SJCRH30 (cell line): ENCODE data around the gene GRK5. TPM values are rescaled to one million over a fixed set of nuclear protein-coding genes. Genes with fewer than 3 reads are reported as not detected.
A peak's percentile ranks its signal among the peaks of the same experiment; 100 is the strongest.

Experiments used
- DNase-seq, 2 experiments: peaks; one replicate each; pipeline ENCODE4 v3.0.0-alpha.2; 2015 to 2020
- H3K27ac ChIP-seq: fragments of 250-450 bp; sonication (Bioruptor Pico); 2 replicates; pipeline ENCODE4 v1.5.1; 2020; ENCODE audit warnings: mild to moderate bottlenecking, moderate library complexity
- H3K27me3 ChIP-seq: fragments of 250-450 bp; sonication (Bioruptor Pico); 2 replicates; pipeline ENCODE4 v1.5.1; 2020; ENCODE audit warnings: mild to moderate bottlenecking, moderate library complexity
- H3K36me3 ChIP-seq: fragments of 250-450 bp; sonication (Bioruptor Pico); 2 replicates; pipeline ENCODE4 v1.5.1; 2020; ENCODE audit warnings: mild to moderate bottlenecking, moderate library complexity
- H3K4me1 ChIP-seq: fragments of 250-450 bp; sonication (Bioruptor Pico); 2 replicates; pipeline ENCODE4 v1.5.1; 2020; ENCODE audit warnings: mild to moderate bottlenecking, moderate library complexity
- H3K4me3 ChIP-seq: fragments of 250-450 bp; sonication (Bioruptor Pico); 2 replicates; pipeline ENCODE4 v1.5.1; 2020; ENCODE audit warnings: mild to moderate bottlenecking, moderate library complexity
- H3K9me3 ChIP-seq: fragments of 250-450 bp; sonication (Bioruptor Pico); replicated peaks from 2 replicates; pipeline ENCODE4 v1.5.1; 2020; ENCODE audit warnings: mild to moderate bottlenecking, moderate library complexity
- total RNA-seq: library from RNA; depleted of rRNA; stranded (reverse); fragments of >200 nt; shearing (Covaris generic); gene quantifications from 2 replicates; pipeline ENCODE4 v1.2.3, GENCODE V29; 2014

GRK5 gene
- total RNA-seq, 1 experiment from 2014 or later: 4.4 TPM

GRCh38 chr10:119365773-119366599, 158.6 kb downstream of the GRK5 start:
- no peak for DNase-seq
- no peak overlapping the region; the same call in 1 of the 2 replicates for H3K27ac ChIP-seq
- peaks cover 38% of the 10 kb centered on the region for H3K4me1 ChIP-seq
- H3K36me3 ChIP-seq: no peaks in the 10 kb centered on the region
- H3K27me3 ChIP-seq: no peaks in the 10 kb centered on the region
- H3K4me3 ChIP-seq: no peak overlapping the region
- H3K9me3 ChIP-seq: no peaks in the 10 kb centered on the region

DNA sequence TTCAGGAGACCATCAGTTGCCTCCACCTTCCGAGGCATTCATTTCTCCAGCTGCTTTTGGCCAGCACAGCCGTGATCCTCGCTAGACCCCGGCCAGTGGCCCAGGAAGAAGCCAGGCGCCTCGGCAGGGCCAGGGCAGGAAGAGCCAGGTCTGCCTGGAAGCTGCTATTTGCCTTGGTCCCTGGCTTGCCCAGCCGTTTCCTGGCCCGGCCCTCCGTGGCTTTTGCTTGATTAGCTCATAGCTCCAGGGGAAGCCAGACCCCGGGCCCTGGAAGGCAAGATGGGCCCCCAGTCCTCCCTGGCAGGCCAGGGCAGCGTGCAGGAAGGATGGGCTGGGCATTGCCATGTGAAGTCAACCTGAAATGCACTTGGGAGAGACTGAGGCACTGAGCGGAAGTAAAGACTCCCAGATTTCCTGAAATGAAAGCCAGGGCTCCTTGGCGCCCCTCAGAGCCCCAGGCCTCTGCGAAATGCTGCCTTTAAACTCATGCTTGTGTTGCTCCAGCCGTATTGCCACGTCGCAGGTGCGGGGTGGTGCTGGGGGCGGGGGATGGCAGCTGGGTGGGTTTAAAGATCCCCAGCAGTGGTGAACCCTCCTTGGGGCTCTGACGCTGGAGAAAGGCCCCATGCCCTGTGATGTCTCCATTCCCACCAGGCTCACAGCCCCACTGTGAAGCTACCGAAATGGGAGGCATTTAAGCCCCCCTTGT, 160.6 kb downstream of the GRK5 start:
- Histone ChIP-seq H3K9me3 (no peaks in the 10 kb centered on the region), H3K36me3 (no peaks in the 10 kb centered on the region), H3K27me3 (no peaks in the 10 kb centered on the region), H3K27ac (no peak overlapping the region), H3K4me1 (peaks cover 43% of the 10 kb centered on the region), H3K4me3 (no peak overlapping the region)
- no peak for DNase-seq

DNA sequence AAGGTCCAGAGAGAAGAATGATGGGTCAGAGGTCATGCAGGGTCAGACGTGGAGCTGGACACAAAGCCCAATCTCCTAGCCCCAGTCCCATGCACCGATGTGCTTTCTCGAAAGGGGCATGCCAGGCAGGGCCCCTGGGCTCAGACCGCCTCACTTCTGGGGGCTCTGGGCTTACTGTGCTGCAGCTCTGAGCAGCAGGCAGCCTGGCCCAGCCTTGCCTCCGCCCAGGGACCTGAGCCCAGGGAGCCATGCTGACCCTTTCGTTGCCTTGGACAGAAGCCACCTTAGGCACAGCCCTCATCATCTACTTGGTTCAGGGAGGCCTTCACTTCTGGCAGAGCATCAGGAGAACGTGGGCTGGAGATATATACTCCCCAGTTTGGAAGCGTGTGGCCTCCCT, 161.2 kb downstream of the GRK5 start:
- Histone ChIP-seq H3K36me3 (no peaks in the 10 kb centered on the region), H3K4me1 (peaks cover 43% of the 10 kb centered on the region), H3K27ac (no peak overlapping the region; the same call in 1 of the 2 replicates)

DNA sequence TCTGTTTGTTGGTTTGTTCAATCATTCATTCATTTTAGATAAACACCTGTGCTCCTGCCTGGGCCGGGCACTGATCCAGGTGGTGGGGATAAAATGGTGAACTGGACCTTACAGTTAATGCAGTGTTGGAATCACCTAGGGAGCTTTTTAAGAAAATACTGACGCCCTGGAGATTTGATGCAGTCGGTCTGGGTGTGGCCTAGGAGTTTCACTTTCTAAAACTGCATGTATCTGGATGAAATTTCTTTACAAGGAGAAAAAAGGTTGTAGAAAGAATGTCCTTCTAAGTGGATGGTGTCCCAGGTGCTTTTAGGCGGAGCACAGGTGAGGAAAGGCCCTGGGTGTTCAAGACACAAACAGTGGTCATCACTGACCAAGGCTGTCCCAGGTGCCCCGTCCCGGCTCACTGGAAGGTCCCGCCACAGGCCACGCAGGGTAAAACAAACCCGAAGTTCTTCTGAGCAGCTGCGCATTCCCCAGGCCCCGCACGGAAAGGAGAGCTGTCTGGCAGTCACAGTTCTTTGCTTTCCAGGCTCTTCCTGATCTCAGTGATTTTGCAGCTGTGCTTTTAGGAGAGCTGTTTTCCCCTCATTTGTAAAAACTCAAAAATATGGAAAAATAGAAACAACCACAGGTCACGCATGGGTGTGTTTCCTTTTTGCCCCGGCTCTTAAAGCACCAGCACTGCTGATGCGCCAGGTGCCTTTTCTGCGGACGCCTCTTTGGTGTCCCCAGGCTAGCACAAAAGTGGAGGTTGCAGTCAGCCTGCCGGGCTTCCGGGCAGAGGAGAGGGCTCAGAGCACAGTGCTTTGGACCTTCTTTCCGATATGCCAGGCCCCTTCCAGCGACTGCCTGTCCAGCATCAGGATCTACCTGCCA, 161.9 kb downstream of the GRK5 start:
- DNase-seq: peak; percentile 63 to 71
- H3K36me3 ChIP-seq: no peaks in the 10 kb centered on the region
- no peaks in the 10 kb centered on the region for H3K27me3 ChIP-seq
- H3K4me3 ChIP-seq: peak overlapping the region; percentile 49
- no peaks in the 10 kb centered on the region for H3K9me3 ChIP-seq
- H3K27ac ChIP-seq: peak overlapping the region; percentile 50
- H3K4me1 ChIP-seq: peaks cover 37% of the 10 kb centered on the region

More for the DNA sequence above, 161.2 kb downstream of the GRK5 start:
- Histone ChIP-seq H3K27me3 (no peaks in the 10 kb centered on the region), H3K4me3 (no peak overlapping the region), H3K9me3 (no peaks in the 10 kb centered on the region)
- DNase-seq: no peak

- Histone ChIP-seq H3K4me3 (peak overlapping the region; percentile 49), H3K27ac (peak overlapping the region; percentile 50), H3K9me3 (no peaks in the 10 kb centered on the region), H3K27me3 (no peaks in the 10 kb centered on the region), H3K4me1 (peaks cover 28% of the 10 kb centered on the region), H3K36me3 (no peaks in the 10 kb centered on the region)
- peak; percentile 67 to 82 for DNase-seq
Observed at GRCh38 chr10:119370111-119370741, 162.9 kb downstream of the GRK5 start.

DNA sequence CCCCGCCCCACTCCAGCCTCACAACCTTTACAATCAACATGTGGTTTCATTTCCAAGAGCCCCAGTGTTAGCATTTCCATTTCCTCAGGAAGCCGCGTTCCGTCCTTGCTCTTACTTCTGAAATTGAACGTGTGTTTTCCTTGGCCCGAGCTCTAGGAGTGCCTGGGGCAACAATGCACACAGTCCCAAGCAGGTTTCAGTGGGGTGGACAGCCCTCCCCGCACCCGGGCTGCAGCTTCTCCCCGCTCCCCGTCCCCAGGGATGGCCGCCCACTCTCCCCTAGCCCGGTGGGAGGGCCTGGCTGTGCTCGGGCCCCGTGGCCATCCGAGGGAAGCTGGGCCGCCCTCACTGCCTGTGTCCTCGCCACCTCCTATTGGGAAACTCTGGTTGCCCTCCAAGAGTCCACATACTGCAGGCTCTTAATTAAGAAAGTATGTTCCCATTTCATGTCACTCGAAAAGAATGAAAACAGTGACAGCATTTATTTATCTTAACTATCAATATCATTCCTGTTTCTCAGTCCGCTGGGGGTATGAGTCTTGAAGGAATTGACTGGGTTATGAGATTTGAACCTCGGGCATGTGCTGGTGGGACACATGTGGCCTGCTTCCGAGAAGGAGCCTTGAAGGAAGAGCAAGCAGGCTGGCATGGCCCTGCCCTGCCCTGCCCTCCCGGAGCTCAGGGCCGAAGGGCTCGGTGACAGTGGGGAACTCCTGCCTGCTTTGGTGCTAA, 163.8 kb downstream of the GRK5 start:
- H3K4me3 ChIP-seq: peak overlapping the region; percentile 49
- peak; percentile 52 to 68 for DNase-seq
- peaks cover 30% of the 10 kb centered on the region for H3K4me1 ChIP-seq
- H3K36me3 ChIP-seq: no peaks in the 10 kb centered on the region
- H3K27ac ChIP-seq: peak overlapping the region; percentile 50
- no peaks in the 10 kb centered on the region for H3K9me3 ChIP-seq
- no peaks in the 10 kb centered on the region for H3K27me3 ChIP-seq

DNA sequence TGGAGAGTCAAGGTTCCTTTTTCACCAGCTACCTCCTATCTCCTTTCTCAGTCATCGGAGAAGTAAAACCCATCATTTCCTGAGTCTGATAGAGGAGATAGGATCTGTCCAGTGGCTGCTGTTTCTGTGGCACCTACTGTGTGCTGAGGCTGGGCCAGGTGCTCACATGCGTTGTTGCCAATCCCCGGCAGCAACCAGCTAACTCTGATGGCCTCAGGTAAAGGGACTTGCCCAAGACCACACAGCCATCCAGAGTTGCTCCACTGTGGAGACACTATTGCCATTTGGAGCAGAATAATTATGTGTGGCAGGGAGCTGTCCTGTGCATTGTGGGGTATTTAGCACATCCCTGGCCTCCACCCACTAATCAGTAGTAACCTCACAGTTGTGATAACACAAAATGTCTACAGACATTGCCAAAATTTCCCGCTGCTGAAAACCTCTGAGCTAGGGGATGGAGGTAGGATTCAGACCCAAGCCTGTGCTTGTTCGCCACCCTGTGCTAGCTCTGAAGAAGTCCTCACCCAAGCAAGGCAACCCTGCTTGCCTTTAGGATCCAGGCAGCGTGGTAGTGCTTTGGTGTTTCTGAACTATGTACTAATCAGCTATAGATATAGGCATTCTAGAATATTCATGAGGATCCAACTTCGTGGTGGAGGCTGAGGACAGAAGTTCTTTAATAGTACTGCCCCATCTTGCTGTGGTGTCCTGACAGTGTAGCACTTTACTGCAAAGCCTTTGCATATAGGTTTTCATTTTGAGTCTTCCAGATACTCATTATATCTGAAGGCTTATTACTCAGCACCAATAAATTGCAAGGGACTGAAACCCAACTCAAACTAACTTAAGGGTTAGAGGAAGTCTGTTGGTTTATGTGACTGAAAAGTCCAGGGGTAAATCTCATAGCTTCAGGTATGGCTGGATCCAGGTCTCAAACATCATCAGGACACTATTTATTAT, 164.6 kb downstream of the GRK5 start:
- H3K27ac ChIP-seq: no peak overlapping the region
- no peak overlapping the region for H3K4me3 ChIP-seq
- DNase-seq: no peak
- H3K9me3 ChIP-seq: no peaks in the 10 kb centered on the region
- H3K36me3 ChIP-seq: no peaks in the 10 kb centered on the region
- no peaks in the 10 kb centered on the region for H3K27me3 ChIP-seq
- peaks cover 32% of the 10 kb centered on the region for H3K4me1 ChIP-seq

GRCh38 chr10:119373294-119374102, 166.1 kb downstream of the GRK5 start:
- H3K9me3 ChIP-seq: no peaks in the 10 kb centered on the region
- H3K4me1 ChIP-seq: peaks cover 34% of the 10 kb centered on the region
- H3K4me3 ChIP-seq: no peak overlapping the region
- no peak for DNase-seq
- no peaks in the 10 kb centered on the region for H3K27me3 ChIP-seq
- no peaks in the 10 kb centered on the region for H3K36me3 ChIP-seq
- H3K27ac ChIP-seq: no peak overlapping the region

DNA sequence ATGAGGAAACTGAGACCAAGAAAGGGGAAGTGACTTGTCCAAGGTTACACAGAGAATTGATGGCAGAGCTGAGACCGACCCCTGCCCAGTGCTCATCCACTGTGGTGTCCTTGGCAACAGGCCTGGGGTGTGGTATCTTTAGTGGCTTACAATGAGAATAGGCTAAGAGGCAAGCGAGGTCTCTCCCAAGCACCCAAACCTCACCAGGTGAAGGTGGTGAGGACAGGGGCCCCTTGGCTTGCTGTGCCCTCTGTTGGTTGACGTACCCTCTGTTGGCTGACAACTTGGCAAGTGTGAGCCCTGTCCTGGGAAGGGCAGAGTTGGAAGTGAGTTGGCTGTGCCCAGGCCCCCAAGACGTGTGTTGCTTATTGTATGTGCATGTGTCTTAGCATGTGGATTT, 166.9 kb downstream of the GRK5 start:
- H3K36me3 ChIP-seq: no peaks in the 10 kb centered on the region
- DNase-seq: no peak
- H3K4me1 ChIP-seq: peaks cover 27% of the 10 kb centered on the region
- H3K4me3 ChIP-seq: no peak overlapping the region
- no peaks in the 10 kb centered on the region for H3K27me3 ChIP-seq
- H3K27ac ChIP-seq: no peak overlapping the region
- no peaks in the 10 kb centered on the region for H3K9me3 ChIP-seq

- H3K4me3 ChIP-seq: no peak overlapping the region
- peak overlapping the region; percentile 14; the same call in 1 of the 2 replicates for H3K27ac ChIP-seq
- H3K4me1 ChIP-seq: peaks cover 19% of the 10 kb centered on the region
- H3K9me3 ChIP-seq: no peaks in the 10 kb centered on the region
- peak; percentile 72 to 78 for DNase-seq
- H3K27me3 ChIP-seq: no peaks in the 10 kb centered on the region
- H3K36me3 ChIP-seq: no peaks in the 10 kb centered on the region
Observed at GRCh38 chr10:119375574-119376272, 168.4 kb downstream of the GRK5 start.

DNA sequence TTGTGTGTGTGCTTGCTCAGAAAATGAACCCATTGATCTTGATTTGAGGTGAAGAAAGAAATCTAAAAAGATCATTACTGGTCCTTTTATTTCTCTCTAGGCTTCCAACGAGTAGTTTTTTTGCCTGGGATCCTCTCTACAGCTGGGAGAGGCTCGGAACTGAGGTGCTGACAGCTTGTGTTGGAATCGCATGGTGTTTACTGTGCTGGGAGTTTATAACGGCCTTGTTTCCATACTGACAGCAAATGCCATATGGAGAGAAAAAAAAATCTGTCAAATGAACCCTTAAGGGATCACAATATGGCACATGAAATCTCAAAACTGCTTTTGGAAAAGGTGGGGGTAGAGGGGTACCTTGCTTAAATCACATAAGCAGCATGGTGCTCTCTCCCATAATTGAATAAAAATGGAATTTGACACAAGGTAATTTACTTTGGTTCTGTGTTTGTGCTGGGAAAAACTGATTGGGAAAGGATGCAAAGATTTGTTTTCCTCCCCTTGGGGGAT, 170.1 kb downstream of the GRK5 start:
- Histone ChIP-seq H3K9me3 (no peaks in the 10 kb centered on the region), H3K27me3 (no peaks in the 10 kb centered on the region), H3K36me3 (no peaks in the 10 kb centered on the region), H3K4me1 (peaks cover 13% of the 10 kb centered on the region), H3K4me3 (no peak overlapping the region), H3K27ac (no peak overlapping the region)
- no peak for DNase-seq
